Subcutaneous adipose tissue (tissue), 4 donors: ENCODE data around the gene RIPK4. TPM values are rescaled to one million over a fixed set of nuclear protein-coding genes. Genes with fewer than 3 reads are reported as not detected.

Source experiments
- CTCF ChIP-seq: fragments of 450-650 bp; IDR thresholded peaks from one replicate; pipeline ENCODE4 v1.5.1; 2016; ENCODE audit warnings: low read depth, mild to moderate bottlenecking, control low read depth, antibody characterized with exemption, moderate library complexity
- total RNA-seq, 4 donors: library from RNA; depleted of rRNA; stranded (reverse); fragments of >200 nt; gene quantifications; one replicate each; pipeline ENCODE4 v1.1.0, GENCODE V29; 2016

Gene RIPK4
- total RNA-seq, 4 donors from 2014 or later, result 0.16 TPM; not detected in 3

- no peak for TF ChIP-seq CTCF
Observed at GRCh38 chr21:41767606-41768436, 969 bp upstream of the RIPK4 start.

GRCh38 chr21:41765973-41766882 lies 624 bp downstream of the RIPK4 start:
- no peak for TF ChIP-seq CTCF

GRCh38 chr21:41765420-41765821 lies 1.4 kb downstream of the RIPK4 start:
- no peak for TF ChIP-seq CTCF

GRCh38 chr21:41764558-41765419 lies 2.1 kb downstream of the RIPK4 start:
- TF ChIP-seq CTCF, result no peak

GRCh38 chr21:41763996-41764395 lies 2.9 kb downstream of the RIPK4 start:
- no peak for TF ChIP-seq CTCF

- no peak for TF ChIP-seq CTCF
Observed at GRCh38 chr21:41763398-41763931, 3.4 kb downstream of the RIPK4 start.
